GM12878 (cell line): ENCODE data around the gene CSAG2. TPM values are rescaled to one million over a fixed set of nuclear protein-coding genes. Genes with fewer than 3 reads are reported as not detected.

Source experiments
- ATAC-seq: fragments of 200-7000 bp; cut with Tn5 transposase; 3 replicates; pipeline ENCODE4 v1.9.1; 2020; ENCODE audit warnings: mild to moderate bottlenecking, moderate library complexity
- BruUV-seq: library from RNA; stranded (reverse); fragments of 400-500 nt; replicated peaks from 2 replicates; lab custom pipeline; 2021; lab: Mats Ljungman, UMichigan
- CTCF ChIA-PET: fragments of 300-600 bp; sonication (Branson Sonifier 250); formaldehyde crosslinking; extraction: SDS; loops from one replicate; lab custom pipeline; 2021; ENCODE audit warnings: inconsistent platforms; lab: Yijun Ruan, JAX
- POLR2A ChIA-PET: fragments of 350-600 bp; formaldehyde crosslinking; extraction: SDS; loops from one replicate; lab custom pipeline; 2021; ENCODE audit warnings: inconsistent platforms; lab: Charles Lee
- RAD21 ChIA-PET: fragments of 300-600 bp; sonication (Branson Sonifier 250); formaldehyde crosslinking; loops from one replicate; lab custom pipeline; 2023; ENCODE audit warnings: antibody characterized with exemption; ENCODE audit not compliant: unreplicated experiment; lab: Charles Lee
- SMC1A ChIA-PET: fragments of 300-600 bp; sonication (Branson Sonifier 250); formaldehyde crosslinking; loops from one replicate; lab custom pipeline; 2023; ENCODE audit not compliant: unreplicated experiment, uncharacterized antibody; lab: Charles Lee
- DNase-seq: peaks from one replicate; pipeline ENCODE4 v3.0.0-alpha.2; 2011; ENCODE audit warnings: low read depth, low spot score
- FAIRE-seq: peaks from 3 replicates; lab custom pipeline; 2011; peaks lifted over from hg19 to GRCh38; lab: Jason Lieb, UNC
- H2AFZ ChIP-seq: 2 replicates; pipeline ENCODE4 v1.6.0; 2011; ENCODE audit warnings: low read depth, low read length, control low read depth; ENCODE audit not compliant: control insufficient read depth
- H3K27ac ChIP-seq: 2 replicates; pipeline ENCODE4 v1.5.1; 2011; ENCODE audit warnings: control low read depth; ENCODE audit not compliant: control insufficient read depth, insufficient read depth
- H3K27me3 ChIP-seq, 2 experiments: replicated peaks in 1 of 2; 2 replicates each; pipeline versions ENCODE4 v1.6.0 to v1.6.1; 2011; ENCODE audit warnings: low read length in 1 of 2; ENCODE audit not compliant: control insufficient read depth in 2 of 2, insufficient read depth in 2 of 2
- H3K36me3 ChIP-seq, 2 experiments: 2 replicates each; pipeline ENCODE4 v1.5.1; 2011; ENCODE audit warnings: low read length in 1 of 2; ENCODE audit not compliant: control insufficient read depth in 2 of 2, insufficient read depth in 2 of 2
- H3K4me1 ChIP-seq: 2 replicates; pipeline ENCODE4 v1.6.1; 2011; ENCODE audit warnings: mild to moderate bottlenecking, low read length, moderate library complexity, mixed read lengths; ENCODE audit not compliant: control insufficient read depth, insufficient read depth
- H3K4me2 ChIP-seq: 2 replicates; pipeline ENCODE4 v1.6.0; 2011; ENCODE audit warnings: control low read depth; ENCODE audit not compliant: control insufficient read depth, insufficient read depth
- H3K4me3 ChIP-seq: fragments of 200-600 bp; sonication (generic); 2 replicates; pipeline ENCODE4 v1.5.1; 2016
- H3K79me2 ChIP-seq: 2 replicates; pipeline ENCODE4 v1.6.0; 2011; ENCODE audit warnings: low read length; ENCODE audit not compliant: control insufficient read depth, insufficient read depth
- H3K9ac ChIP-seq: 2 replicates; pipeline ENCODE4 v1.8.0; 2011; ENCODE audit warnings: low read length, control low read depth, mixed read lengths; ENCODE audit not compliant: control insufficient read depth, insufficient read depth
- H3K9me3 ChIP-seq: replicated peaks from 3 replicates; pipeline ENCODE4 v1.5.1; 2011; ENCODE audit warnings: mild to moderate bottlenecking, low read length; ENCODE audit not compliant: control insufficient read depth, insufficient read depth
- H4K20me1 ChIP-seq: 2 replicates; pipeline ENCODE4 v1.6.0; 2011; ENCODE audit not compliant: control insufficient read depth, insufficient read depth
- ATF3 ChIP-seq: IDR thresholded peaks from 2 replicates; pipeline ENCODE4 v1.6.1; 2011; ENCODE audit warnings: low read depth, mild to moderate bottlenecking, low read length, moderate library complexity, borderline replicate concordance; ENCODE audit errors: extremely low read depth
- E2F4 ChIP-seq: IDR thresholded peaks from 2 replicates; pipeline ENCODE4 v1.6.1; 2012; ENCODE audit warnings: low read depth, low read length, improper control_type of control experiment
- E4F1 ChIP-seq: fragments of 450-650 bp; IDR thresholded peaks from 2 replicates; pipeline ENCODE4 v1.6.1; 2018; ENCODE audit warnings: borderline replicate concordance, mild to moderate bottlenecking; ENCODE audit not compliant: partially characterized antibody
- FOXK2 ChIP-seq: fragments of 450-650 bp; IDR thresholded peaks from 2 replicates; pipeline ENCODE4 v1.6.1; 2017; ENCODE audit warnings: mild to moderate bottlenecking, moderate library complexity
- JUNB ChIP-seq: IDR thresholded peaks from 2 replicates; pipeline ENCODE4 v1.6.1; 2016; ENCODE audit warnings: antibody characterized with exemption, mild to moderate bottlenecking
- JUND ChIP-seq: IDR thresholded peaks from 2 replicates; pipeline ENCODE4 v1.6.1; 2012; ENCODE audit warnings: low read depth, mild to moderate bottlenecking, low read length, improper control_type of control experiment, moderate library complexity
- TAF1 ChIP-seq: IDR thresholded peaks from 2 replicates; pipeline ENCODE4 v1.6.1; 2011; ENCODE audit warnings: mild to moderate bottlenecking, low read depth, low read length, borderline replicate concordance
- ZBTB11 ChIP-seq: fragments of 450-650 bp; formaldehyde crosslinking; IDR thresholded peaks from 2 replicates; pipeline ENCODE4 v1.5.0; 2022; ENCODE audit warnings: mild to moderate bottlenecking, missing genetic modification characterization
- WGBS: methylation state at CpG from one replicate; pipeline ENCODE4 v1.1.6; 2016; ENCODE audit warnings: low lambda C conversion rate; ENCODE audit not compliant: insufficient replicate concordance, insufficient coverage; ENCODE audit errors: missing lambda C conversion rate; 5-methylcytosine and 5-hydroxymethylcytosine counted together
- in situ Hi-C: fragments of 300-500 bp; cut with MboI; formaldehyde crosslinking; loops from 9 replicates; pipeline ENCODE4 v1.14.3; 2018; ENCODE audit warnings: mixed read lengths
- intact Hi-C: fragments of 100-400 bp; cut with micrococcal nuclease; formaldehyde crosslinking; loops from one replicate; pipeline ENCODE4 v1.14.2; 2022; ENCODE audit not compliant: unreplicated experiment
- polyA plus RNA-seq, 11 experiments: library from polyadenylated mRNA; depleted of rRNA in 4 of 11; unstranded in 6 of 11; stranded (reverse) in 5 of 11; fragments of >200 nt; fragmentation: Nextera tagmentation in 4 of 11; fragmentation: Illumina TruSeq in 1 of 11; extraction: Ambion mirVana in 4 of 11; extraction: Trizol in 1 of 11; gene quantifications; 1 replicate in 1 of 11; 2 replicates in 10 of 11; pipeline versions ENCODE4 v1.2.1 to v1.2.3, GENCODE V29; 2011 to 2016; ENCODE audit warnings: inconsistent platforms in 2 of 11, missing spikeins in 2 of 11, low read depth in 1 of 11
- total RNA-seq, 4 experiments: library from RNA; depleted of rRNA in 3 of 4; stranded (reverse); fragments of >200 nt in 3 of 4; fragmentation: Illumina TruSeq in 1 of 4; extraction: Trizol in 1 of 4; gene quantifications; 2 replicates each; pipeline versions ENCODE4 v1.2.1 to v1.2.3, GENCODE V29; 2013 to 2021

Gene CSAG2
- total and polyA plus RNA-seq, 10 of the 15 experiments (the other 5 are each of a cell fraction or from before 2014, with no cell fraction given): 0.14 to 0.83 (median 0.46) TPM; not detected in 3

GRCh38 chrX:152735860-152736511 is 26.9 kb upstream of the CSAG2 start:
- no peak overlapping the region for H3K27ac ChIP-seq
- H3K27me3 ChIP-seq: no peaks in the 10 kb centered on the region
- H3K9ac ChIP-seq: no peak overlapping the region
- no peak for FAIRE-seq
- no peaks in the 10 kb centered on the region for H3K79me2 ChIP-seq
- no peak overlapping the region for H3K4me2 ChIP-seq
- no peak for TF ChIP-seq JUNB
- no peak for TF ChIP-seq JUND
- TF ChIP-seq ATF3: no peak
- no peak for TF ChIP-seq E2F4
- TF ChIP-seq FOXK2: no peak
- TF ChIP-seq TAF1: no peak
- TF ChIP-seq E4F1: no peak
- no peak for TF ChIP-seq ZBTB11 (CRISPR knock-in tag)
- H3K4me1 ChIP-seq: no peaks in the 10 kb centered on the region
- in situ Hi-C loops (no loop called here), intact Hi-C loops (no loop called here)
- 46% methylated on average over 12 of the region's 12 CpGs for WGBS
- no peaks in the 10 kb centered on the region for H3K9me3 ChIP-seq
- no peak for DNase-seq
- H3K4me3 ChIP-seq: no peak overlapping the region
- ChIA-PET POLR2A (no interaction called here), SMC1A (no interaction called here), CTCF (no interaction called here), RAD21 (no interaction called here)
- H2AFZ ChIP-seq: no peak overlapping the region
- no peaks in the 10 kb centered on the region for H4K20me1 ChIP-seq
- BruUV-seq: no TSS peak
- ATAC-seq: no peak
- no peaks in the 10 kb centered on the region for H3K36me3 ChIP-seq
